Measurements from ENCODE around the gene KLHL30. TPM values are rescaled to one million over a fixed set of nuclear protein-coding genes. Genes with fewer than 3 reads are reported as not detected.

KLHL30 gene
- total RNA-seq, 2 donors from 2014 or later = 0.23 to 1.9 TPM

GRCh38 chr2:238172439-238172838 is 34.0 kb downstream of the KLHL30 start:
- TF ChIP-seq POLR2AphosphoS5 (IDR thresholded peaks at IDR 0.05) (no peak), CTCF (IDR thresholded peaks at IDR 0.05) (no peak), POLR2A (IDR thresholded peaks at IDR 0.05) (no peak)
- 90% methylated on average over 14 of the region's 14 CpGs for WGBS
- Histone ChIP-seq H3K27ac (no peak overlapping the region), H3K27me3 (replicated peaks; ENCODE audit: insufficient read depth) (no peaks in the 10 kb centered on the region), H3K9me3 (no peaks in the 10 kb centered on the region), H3K4me3 (no peak overlapping the region), H3K4me1 (replicated peaks) (no peaks in the 10 kb centered on the region), H3K36me3 (no peaks in the 10 kb centered on the region)
- intact Hi-C loops (cut with DNase I) = no loop called here
- DNase-seq (ENCODE audit: low spot score) = no peak

GRCh38 chr2:238173692-238174091 is 35.2 kb downstream of the KLHL30 start:
- no peak overlapping the region for H3K27ac ChIP-seq

GRCh38 chr2:238174291-238174690 is 35.8 kb downstream of the KLHL30 start:
- no peak for TF ChIP-seq POLR2A (IDR thresholded peaks at IDR 0.05)
- TF ChIP-seq CTCF (IDR thresholded peaks at IDR 0.05) = no peak
- TF ChIP-seq POLR2AphosphoS5 (IDR thresholded peaks at IDR 0.05) = no peak
- Histone ChIP-seq H3K9me3 (no peaks in the 10 kb centered on the region), H3K27ac (no peak overlapping the region), H3K4me1 (replicated peaks) (no peaks in the 10 kb centered on the region), H3K36me3 (no peaks in the 10 kb centered on the region), H3K4me3 (no peak overlapping the region), H3K27me3 (replicated peaks; ENCODE audit: insufficient read depth) (no peaks in the 10 kb centered on the region)
- WGBS = 95% methylated on average over 8 of the region's 8 CpGs
- DNase-seq (ENCODE audit: low spot score) = no peak
- intact Hi-C loops (cut with DNase I) = no loop called here

More at GRCh38 chr2:238173692-238174091, 35.2 kb downstream of the KLHL30 start:
- Histone ChIP-seq H3K4me3 (no peak overlapping the region), H3K36me3 (no peaks in the 10 kb centered on the region), H3K27me3 (replicated peaks; ENCODE audit: insufficient read depth) (no peaks in the 10 kb centered on the region), H3K4me1 (replicated peaks) (no peaks in the 10 kb centered on the region), H3K9me3 (no peaks in the 10 kb centered on the region)
- TF ChIP-seq POLR2A (IDR thresholded peaks at IDR 0.05) = no peak
- TF ChIP-seq POLR2AphosphoS5 (IDR thresholded peaks at IDR 0.05) = no peak
- TF ChIP-seq CTCF (IDR thresholded peaks at IDR 0.05) = no peak
- WGBS = 89% methylated on average over 2 of the region's 2 CpGs
- no peak for DNase-seq (ENCODE audit: low spot score)
- intact Hi-C loops (cut with DNase I) = no loop called here

GRCh38 chr2:238174701-238175100 is 36.2 kb downstream of the KLHL30 start:
- no peaks in the 10 kb centered on the region for H3K9me3 ChIP-seq
- intact Hi-C loops (cut with DNase I) = no loop called here

GRCh38 chr2:238176613-238177012 is 38.1 kb downstream of the KLHL30 start:
- H3K4me3 ChIP-seq = no peak overlapping the region
- peaks cover 0 to 7% of the 10 kb centered on the region in 2 donors for H3K36me3 ChIP-seq
- H3K4me1 ChIP-seq (replicated peaks) = no peaks in the 10 kb centered on the region
- H3K27ac ChIP-seq = no peak overlapping the region
- intact Hi-C loops (cut with DNase I) = no loop called here
- TF ChIP-seq CTCF (IDR thresholded peaks at IDR 0.05) (no peak), POLR2AphosphoS5 (IDR thresholded peaks at IDR 0.05) (no peak), POLR2A (IDR thresholded peaks at IDR 0.05) (no peak)
- H3K9me3 ChIP-seq = no peaks in the 10 kb centered on the region
- no peak for DNase-seq (ENCODE audit: low spot score)
- H3K27me3 ChIP-seq (replicated peaks; ENCODE audit: insufficient read depth) = no peaks in the 10 kb centered on the region

More at GRCh38 chr2:238174701-238175100, 36.2 kb downstream of the KLHL30 start:
- no peaks in the 10 kb centered on the region for H3K4me1 ChIP-seq (replicated peaks)
- WGBS = 54% methylated on average over 3 of the region's 3 CpGs
- no peak overlapping the region for H3K4me3 ChIP-seq
- TF ChIP-seq POLR2A (IDR thresholded peaks at IDR 0.05) = no peak
- TF ChIP-seq POLR2AphosphoS5 (IDR thresholded peaks at IDR 0.05) = no peak
- no peak for DNase-seq (ENCODE audit: low spot score)
- no peak overlapping the region for H3K27ac ChIP-seq
- no peaks in the 10 kb centered on the region for H3K27me3 ChIP-seq (replicated peaks; ENCODE audit: insufficient read depth)
- H3K36me3 ChIP-seq = no peaks in the 10 kb centered on the region
